HepG2 (cell line): ENCODE data around the gene MNT. TPM values are rescaled to one million over a fixed set of nuclear protein-coding genes. Genes with fewer than 3 reads are reported as not detected.

Experiments used
- DR1 ChIP-seq: sonication (generic); formaldehyde crosslinking; IDR thresholded peaks from 2 replicates; pipeline ENCODE4 v1.8.0; 2021; ENCODE audit warnings: mild to moderate bottlenecking, missing genetic modification reagents, inconsistent platforms
- HNF4G ChIP-seq, 2 experiments: sonication (generic) in 1 of 2; formaldehyde crosslinking in 1 of 2; IDR thresholded peaks; 2 replicates each; pipeline versions ENCODE4 v1.4.0 to v1.6.1; 2011 to 2020; ENCODE audit warnings: borderline replicate concordance in 2 of 2, low read depth in 2 of 2, mild to moderate bottlenecking in 2 of 2, low read length in 1 of 2, missing genetic modification reagents in 1 of 2, moderate library complexity in 1 of 2
- KAT2B ChIP-seq: fragments of 150-350 bp; IDR thresholded peaks from 2 replicates; pipeline ENCODE4 v1.6.1; 2014; ENCODE audit warnings: low read depth, low read length, borderline replicate concordance
- MAZ ChIP-seq, 2 experiments: sonication (generic) in 1 of 2; formaldehyde crosslinking in 1 of 2; IDR thresholded peaks; 2 replicates each; pipeline versions ENCODE4 v1.5.0 to v1.6.1; 2012 to 2020; ENCODE audit warnings: low read depth in 2 of 2, mild to moderate bottlenecking in 2 of 2, borderline replicate concordance in 1 of 2, improper control_type of control experiment in 1 of 2, low read length in 1 of 2, missing genetic modification reagents in 1 of 2, moderate library complexity in 1 of 2
- MED13 ChIP-seq: sonication (generic); formaldehyde crosslinking; IDR thresholded peaks from 2 replicates; pipeline ENCODE4 v1.5.0; 2020; ENCODE audit warnings: missing genetic modification reagents
- NR2F6 ChIP-seq, 2 experiments: IDR thresholded peaks; 2 replicates each; pipeline ENCODE4 v1.6.1; 2016; ENCODE audit warnings: antibody characterized with exemption in 1 of 2, mild to moderate bottlenecking in 1 of 2
- POLR2AphosphoS2 ChIP-seq: IDR thresholded peaks from 2 replicates; pipeline ENCODE4 v1.6.1; 2011; ENCODE audit warnings: low read depth, low read length, improper control_type of control experiment
- SALL1 ChIP-seq: sonication (generic); formaldehyde crosslinking; IDR thresholded peaks from 2 replicates; pipeline ENCODE4 v1.8.0; 2022; ENCODE audit warnings: mild to moderate bottlenecking, missing genetic modification reagents
- SOX13 ChIP-seq, 3 experiments: fragments of 450-650 bp in 1 of 3; sonication (generic) in 1 of 3; formaldehyde crosslinking in 1 of 3; IDR thresholded peaks in 2 of 3; conservative IDR thresholded peaks in 1 of 3; 2 replicates each; pipeline versions ENCODE4 v1.5.0 to v1.6.1; 2016 to 2020; ENCODE audit warnings: antibody characterized with exemption in 1 of 3, mild to moderate bottlenecking in 1 of 3, missing compliant biosample characterization in 1 of 3, missing genetic modification reagents in 1 of 3, moderate library complexity in 1 of 3
- SOX5 ChIP-seq: IDR thresholded peaks from 2 replicates; pipeline ENCODE4 v1.6.1; 2016; ENCODE audit warnings: borderline replicate concordance
- ZFP82 ChIP-seq: sonication (generic); formaldehyde crosslinking; IDR thresholded peaks from 2 replicates; pipeline ENCODE4 v1.5.1; 2020; ENCODE audit warnings: mild to moderate bottlenecking, missing genetic modification reagents, borderline replicate concordance
- ZNF121 ChIP-seq: sonication (generic); formaldehyde crosslinking; IDR thresholded peaks from 2 replicates; pipeline ENCODE4 v1.5.0; 2020; ENCODE audit warnings: mild to moderate bottlenecking, missing genetic modification reagents
- ZNF235 ChIP-seq: sonication (generic); formaldehyde crosslinking; IDR thresholded peaks from 2 replicates; pipeline ENCODE4 v1.8.1; 2023; ENCODE audit warnings: mild to moderate bottlenecking, missing genetic modification reagents, borderline replicate concordance
- ZNF549 ChIP-seq: sonication (generic); formaldehyde crosslinking; IDR thresholded peaks from 2 replicates; pipeline ENCODE4 v1.5.0; 2020; ENCODE audit warnings: missing genetic modification reagents
- polyA plus RNA-seq, 8 experiments: library from polyadenylated mRNA; depleted of rRNA in 3 of 8; stranded (reverse) in 7 of 8; unstranded in 1 of 8; fragments of >200 nt; fragmentation: Illumina TruSeq in 4 of 8; extraction: Trizol in 4 of 8; gene quantifications; 2 replicates each; pipeline versions ENCODE4 v1.2.1 to v1.2.3, GENCODE V29; 2011 to 2016; ENCODE audit warnings: low read depth in 4 of 8, missing spikeins in 1 of 8, mixed read lengths in 1 of 8; ENCODE audit not compliant: insufficient read depth in 1 of 8
- total RNA-seq, 5 experiments: library from RNA; depleted of rRNA; stranded (reverse); fragments of >200 nt; fragmentation: Illumina TruSeq; extraction: Trizol; gene quantifications; 2 replicates each; pipeline ENCODE4 v1.2.3, GENCODE V29; 2016; ENCODE audit warnings: low read depth in 1 of 5
- TF ChIP-seq, protein P1 (sequence below): sonication (generic); formaldehyde crosslinking; IDR thresholded peaks from 2 replicates; pipeline ENCODE4 v1.4.0; 2020; ENCODE audit warnings: missing genetic modification reagents
- TF ChIP-seq, protein P2 (sequence below): sonication (generic); IDR thresholded peaks from 2 replicates; pipeline ENCODE4 v1.6.1; 2016; ENCODE audit warnings: low read depth, borderline replicate concordance
- TF ChIP-seq, protein P3 (sequence below): sonication (generic); formaldehyde crosslinking; IDR thresholded peaks from 2 replicates; pipeline ENCODE4 v1.4.0; 2020; ENCODE audit warnings: missing genetic modification reagents, borderline replicate concordance

Gene MNT
- total and polyA plus RNA-seq, 2 of the 13 experiments (the other 11 are each of a cell fraction or from before 2014, with no cell fraction given) = 2.1 to 3.5 TPM

DNA sequence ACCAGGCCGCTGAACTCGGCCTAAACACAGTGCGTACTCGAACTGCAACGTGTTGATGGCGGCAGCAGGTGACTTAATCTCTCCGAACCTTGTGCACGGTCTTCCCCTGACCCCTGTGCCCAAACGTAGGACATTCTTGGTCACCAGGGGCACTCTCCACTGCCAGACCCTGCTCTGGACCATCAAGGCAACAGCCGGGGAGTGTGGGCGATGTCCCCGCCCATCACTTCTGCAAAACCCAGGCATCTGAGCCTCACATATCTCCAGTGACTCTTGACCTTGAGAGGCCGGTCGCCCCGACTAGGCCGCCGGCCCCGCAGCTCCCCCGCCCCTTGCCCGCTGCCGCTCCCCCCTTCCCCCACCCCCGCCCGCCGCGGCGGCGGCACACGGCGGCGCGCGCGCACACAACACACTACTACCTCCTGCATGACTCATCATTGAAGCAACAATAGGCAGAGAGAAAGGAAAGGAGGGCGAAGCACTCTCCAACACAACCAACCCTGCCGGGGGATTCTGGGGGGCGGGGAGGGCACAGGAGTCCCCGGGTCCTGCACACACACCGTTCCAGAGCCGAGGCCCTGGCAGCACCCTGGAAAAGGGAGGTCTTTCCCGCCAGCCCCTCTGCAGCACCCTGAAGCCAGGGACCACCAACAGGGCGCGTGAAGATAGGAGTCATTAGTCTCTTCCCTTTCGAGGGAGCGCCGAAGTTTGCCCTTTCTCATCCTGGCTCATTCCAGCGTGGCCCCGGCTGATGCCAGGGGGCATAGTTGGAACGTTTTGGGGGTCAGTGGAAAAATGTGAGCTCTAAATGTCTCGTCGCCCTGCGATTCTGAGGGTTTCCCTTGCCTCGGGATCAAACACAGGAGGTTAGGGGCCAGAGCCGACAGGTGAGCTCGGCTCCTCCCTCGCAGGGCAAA lies 1.9 kb downstream of the MNT start (continued):
- TF ChIP-seq ZNF235 (CRISPR knock-in tag) = peak; percentile 19; the same call in 1 of the 2 replicates
- TF ChIP-seq DR1 (CRISPR knock-in tag) = no peak
- TF ChIP-seq SOX13 (IDR thresholded peaks at IDR 0.05) = no peak
- TF ChIP-seq SOX13 (CRISPR knock-in tag; conservative IDR thresholded peaks at IDR 0.05 in 1 of 2, IDR thresholded peaks at IDR 0.05 in 1 of 2) = peak; percentile 38 to 63; a peak in 2 of 4 replicates
- TF ChIP-seq NR2F6 (IDR thresholded peaks at IDR 0.05) = peak; percentile 33; the same call in 1 of the 2 replicates
- TF ChIP-seq NR2F6 (CRISPR knock-in tag; IDR thresholded peaks at IDR 0.05) = peak; percentile 27; the same call in 1 of the 2 replicates
- TF ChIP-seq ZNF121 (CRISPR knock-in tag) = no peak
- TF ChIP-seq MED13 = no peak
- TF ChIP-seq SALL1 (CRISPR knock-in tag) = peak; percentile 13; the same call in 1 of the 2 replicates
- peak; percentile 51; the same call in 1 of the 2 replicates for TF ChIP-seq MAZ (IDR thresholded peaks at IDR 0.05; ENCODE audit: borderline replicate concordance, low read depth, low read length)
- no peak for TF ChIP-seq MAZ (CRISPR knock-in tag; IDR thresholded peaks at IDR 0.05; ENCODE audit: low read depth)
- TF ChIP-seq, protein P1, sequence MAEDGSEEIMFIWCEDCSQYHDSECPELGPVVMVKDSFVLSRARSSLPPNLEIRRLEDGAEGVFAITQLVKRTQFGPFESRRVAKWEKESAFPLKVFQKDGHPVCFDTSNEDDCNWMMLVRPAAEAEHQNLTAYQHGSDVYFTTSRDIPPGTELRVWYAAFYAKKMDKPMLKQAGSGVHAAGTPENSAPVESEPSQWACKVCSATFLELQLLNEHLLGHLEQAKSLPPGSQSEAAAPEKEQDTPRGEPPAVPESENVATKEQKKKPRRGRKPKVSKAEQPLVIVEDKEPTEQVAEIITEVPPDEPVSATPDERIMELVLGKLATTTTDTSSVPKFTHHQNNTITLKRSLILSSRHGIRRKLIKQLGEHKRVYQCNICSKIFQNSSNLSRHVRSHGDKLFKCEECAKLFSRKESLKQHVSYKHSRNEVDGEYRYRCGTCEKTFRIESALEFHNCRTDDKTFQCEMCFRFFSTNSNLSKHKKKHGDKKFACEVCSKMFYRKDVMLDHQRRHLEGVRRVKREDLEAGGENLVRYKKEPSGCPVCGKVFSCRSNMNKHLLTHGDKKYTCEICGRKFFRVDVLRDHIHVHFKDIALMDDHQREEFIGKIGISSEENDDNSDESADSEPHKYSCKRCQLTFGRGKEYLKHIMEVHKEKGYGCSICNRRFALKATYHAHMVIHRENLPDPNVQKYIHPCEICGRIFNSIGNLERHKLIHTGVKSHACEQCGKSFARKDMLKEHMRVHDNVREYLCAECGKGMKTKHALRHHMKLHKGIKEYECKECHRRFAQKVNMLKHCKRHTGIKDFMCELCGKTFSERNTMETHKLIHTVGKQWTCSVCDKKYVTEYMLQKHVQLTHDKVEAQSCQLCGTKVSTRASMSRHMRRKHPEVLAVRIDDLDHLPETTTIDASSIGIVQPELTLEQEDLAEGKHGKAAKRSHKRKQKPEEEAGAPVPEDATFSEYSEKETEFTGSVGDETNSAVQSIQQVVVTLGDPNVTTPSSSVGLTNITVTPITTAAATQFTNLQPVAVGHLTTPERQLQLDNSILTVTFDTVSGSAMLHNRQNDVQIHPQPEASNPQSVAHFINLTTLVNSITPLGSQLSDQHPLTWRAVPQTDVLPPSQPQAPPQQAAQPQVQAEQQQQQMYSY (CRISPR knock-in tag) = no peak
- no peak for TF ChIP-seq POLR2AphosphoS2
- no peak for TF ChIP-seq KAT2B
- no peak for TF ChIP-seq ZFP82 (CRISPR knock-in tag)
- peak; percentile 47; the same call in 1 of the 2 replicates for TF ChIP-seq SOX5 (CRISPR knock-in tag)
- TF ChIP-seq, protein P2, sequence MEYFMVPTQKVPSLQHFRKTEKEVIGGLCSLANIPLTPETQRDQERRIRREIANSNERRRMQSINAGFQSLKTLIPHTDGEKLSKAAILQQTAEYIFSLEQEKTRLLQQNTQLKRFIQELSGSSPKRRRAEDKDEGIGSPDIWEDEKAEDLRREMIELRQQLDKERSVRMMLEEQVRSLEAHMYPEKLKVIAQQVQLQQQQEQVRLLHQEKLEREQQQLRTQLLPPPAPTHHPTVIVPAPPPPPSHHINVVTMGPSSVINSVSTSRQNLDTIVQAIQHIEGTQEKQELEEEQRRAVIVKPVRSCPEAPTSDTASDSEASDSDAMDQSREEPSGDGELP = peak; percentile 62; the same call in 1 of the 2 replicates
- no peak for TF ChIP-seq ZNF549 (CRISPR knock-in tag)
- TF ChIP-seq, protein P3, sequence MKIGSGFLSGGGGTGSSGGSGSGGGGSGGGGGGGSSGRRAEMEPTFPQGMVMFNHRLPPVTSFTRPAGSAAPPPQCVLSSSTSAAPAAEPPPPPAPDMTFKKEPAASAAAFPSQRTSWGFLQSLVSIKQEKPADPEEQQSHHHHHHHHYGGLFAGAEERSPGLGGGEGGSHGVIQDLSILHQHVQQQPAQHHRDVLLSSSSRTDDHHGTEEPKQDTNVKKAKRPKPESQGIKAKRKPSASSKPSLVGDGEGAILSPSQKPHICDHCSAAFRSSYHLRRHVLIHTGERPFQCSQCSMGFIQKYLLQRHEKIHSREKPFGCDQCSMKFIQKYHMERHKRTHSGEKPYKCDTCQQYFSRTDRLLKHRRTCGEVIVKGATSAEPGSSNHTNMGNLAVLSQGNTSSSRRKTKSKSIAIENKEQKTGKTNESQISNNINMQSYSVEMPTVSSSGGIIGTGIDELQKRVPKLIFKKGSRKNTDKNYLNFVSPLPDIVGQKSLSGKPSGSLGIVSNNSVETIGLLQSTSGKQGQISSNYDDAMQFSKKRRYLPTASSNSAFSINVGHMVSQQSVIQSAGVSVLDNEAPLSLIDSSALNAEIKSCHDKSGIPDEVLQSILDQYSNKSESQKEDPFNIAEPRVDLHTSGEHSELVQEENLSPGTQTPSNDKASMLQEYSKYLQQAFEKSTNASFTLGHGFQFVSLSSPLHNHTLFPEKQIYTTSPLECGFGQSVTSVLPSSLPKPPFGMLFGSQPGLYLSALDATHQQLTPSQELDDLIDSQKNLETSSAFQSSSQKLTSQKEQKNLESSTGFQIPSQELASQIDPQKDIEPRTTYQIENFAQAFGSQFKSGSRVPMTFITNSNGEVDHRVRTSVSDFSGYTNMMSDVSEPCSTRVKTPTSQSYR (CRISPR knock-in tag) = peak; percentile 12; the same call in 1 of the 2 replicates
- no peak for TF ChIP-seq HNF4G (IDR thresholded peaks at IDR 0.05; ENCODE audit: borderline replicate concordance, low read depth, low read length)
- no peak for TF ChIP-seq HNF4G (CRISPR knock-in tag; IDR thresholded peaks at IDR 0.05; ENCODE audit: borderline replicate concordance, low read depth)
